H1 (cell line): ENCODE measurements around the gene ANKFN1. TPM values are rescaled to one million over a fixed set of nuclear protein-coding genes. Genes with fewer than 3 reads are reported as not detected.

Experiments
- CTCF ChIA-PET: fragments of 300-600 bp; sonication (Branson Sonifier 250); formaldehyde crosslinking; loops from one replicate; lab custom pipeline; 2021; ENCODE audit not compliant: partially characterized antibody; lab: Charles Lee
- POLR2A ChIA-PET: fragments of 300-600 bp; sonication (Branson Sonifier 250); formaldehyde crosslinking; loops from one replicate; lab custom pipeline; 2021; ENCODE audit warnings: inconsistent platforms; ENCODE audit not compliant: partially characterized antibody; lab: Charles Lee
- DNase-seq, 2 experiments: peaks; one replicate each; pipeline versions ENCODE4 v3.0.0 to v3.0.0-alpha.2; 2010 to 2022; ENCODE audit warnings: low spot score in 2 of 2, low read depth in 1 of 2, mixed read lengths in 1 of 2
- FAIRE-seq: peaks from 2 replicates; lab custom pipeline; 2011; peaks lifted over from hg19 to GRCh38; lab: Jason Lieb, UNC
- H2AFZ ChIP-seq: 2 replicates; pipeline ENCODE4 v1.8.1; 2012; ENCODE audit warnings: low read length, inconsistent platforms
- H2AK5ac ChIP-seq: 2 replicates; pipeline ENCODE4 v1.6.1; 2013; ENCODE audit warnings: low read depth, low read length
- H2BK120ac ChIP-seq: replicated peaks from 2 replicates; pipeline ENCODE3; 2013; ENCODE audit warnings: low read depth, low read length, inconsistent platforms
- H2BK12ac ChIP-seq: 2 replicates; pipeline ENCODE4 v1.6.1; 2013; ENCODE audit warnings: low read depth, low read length
- H2BK15ac ChIP-seq: 2 replicates; pipeline ENCODE4 v1.6.1; 2013; ENCODE audit warnings: low read length
- H2BK20ac ChIP-seq: 2 replicates; pipeline ENCODE4 v1.6.1; 2013; ENCODE audit warnings: low read length
- H2BK5ac ChIP-seq: 2 replicates; pipeline ENCODE4 v1.6.1; 2013; ENCODE audit warnings: low read depth, low read length
- H3K14ac ChIP-seq: 2 replicates; pipeline ENCODE4 v1.6.1; 2013; ENCODE audit warnings: inconsistent platforms; ENCODE audit not compliant: insufficient read length
- H3K18ac ChIP-seq: 2 replicates; pipeline ENCODE4 v1.6.1; 2013; ENCODE audit warnings: low read length; ENCODE audit errors: extremely low read depth
- H3K23ac ChIP-seq: 2 replicates; pipeline ENCODE4 v1.6.1; 2013; ENCODE audit warnings: inconsistent platforms; ENCODE audit not compliant: insufficient read length
- H3K23me2 ChIP-seq: 2 replicates; pipeline ENCODE4 v1.6.1; 2013; ENCODE audit warnings: low read depth, low read length
- H3K27ac ChIP-seq: 2 replicates; pipeline ENCODE4 v1.6.1; 2011; ENCODE audit warnings: low read depth, low read length, inconsistent platforms
- H3K27me3 ChIP-seq, 4 experiments: replicated peaks in 1 of 4; 1 replicate in 1 of 4; 2 replicates in 3 of 4; pipeline versions ENCODE4 v1.6.1 to v1.8.1; 2011 to 2013; ENCODE audit warnings: low read length in 3 of 4, mild to moderate bottlenecking in 3 of 4, inconsistent platforms in 2 of 4, mixed read lengths in 2 of 4, moderate library complexity in 1 of 4; ENCODE audit not compliant: control insufficient read depth in 3 of 4, insufficient read depth in 3 of 4; ENCODE audit errors: extremely low read depth in 1 of 4
- H3K36me3 ChIP-seq, 4 experiments: 2 replicates each; pipeline versions ENCODE4 v1.6.1 to v1.8.1; 2011 to 2013; ENCODE audit warnings: mild to moderate bottlenecking in 4 of 4, low read length in 3 of 4, moderate library complexity in 2 of 4, control low read depth in 1 of 4, inconsistent platforms in 1 of 4; ENCODE audit not compliant: insufficient read depth in 4 of 4, control insufficient read depth in 2 of 4
- H3K4ac ChIP-seq: replicated peaks from 2 replicates; pipeline ENCODE3; 2013; ENCODE audit warnings: low read length, low read depth, mixed read lengths, inconsistent platforms; ENCODE audit not compliant: insufficient read length
- H3K4me1 ChIP-seq, 4 experiments: replicated peaks in 1 of 4; 1 replicate in 1 of 4; 2 replicates in 3 of 4; pipeline versions ENCODE4 v1.6.1 to v1.8.1; 2011 to 2013; ENCODE audit warnings: low read length in 3 of 4, inconsistent platforms in 2 of 4, mixed read lengths in 1 of 4; ENCODE audit not compliant: insufficient read depth in 4 of 4, control insufficient read depth in 3 of 4
- H3K4me2 ChIP-seq, 2 experiments: 2 replicates each; pipeline versions ENCODE4 v1.6.1 to v1.8.1; 2011 to 2013; ENCODE audit warnings: low read depth in 2 of 2, low read length in 2 of 2, control low read depth in 1 of 2, inconsistent platforms in 1 of 2, mild to moderate bottlenecking in 1 of 2; ENCODE audit not compliant: insufficient read depth in 1 of 2
- H3K4me3 ChIP-seq, 4 experiments: fragments of 200-600, 300-600 bp in 1 of 4; sonication (generic), shearing (Covaris generic), sonication (Bioruptor Twin) in 1 of 4; 2 replicates each; pipeline versions ENCODE4 v1.5.1 to v1.8.1; 2011 to 2016; ENCODE audit warnings: low read length in 4 of 4, low read depth in 3 of 4, control low read depth in 2 of 4, inconsistent platforms in 2 of 4, mild to moderate bottlenecking in 2 of 4, mixed read lengths in 1 of 4, moderate library complexity in 1 of 4; ENCODE audit not compliant: insufficient read depth in 2 of 4; ENCODE audit errors: extremely low read depth in 1 of 4
- H3K56ac ChIP-seq: replicated peaks from 2 replicates; pipeline ENCODE3; 2013; ENCODE audit warnings: low read depth, mild to moderate bottlenecking, mixed read lengths, low read length, inconsistent platforms; ENCODE audit not compliant: insufficient read length
- H3K79me1 ChIP-seq: 2 replicates; pipeline ENCODE4 v1.6.1; 2013; ENCODE audit warnings: low read depth, low read length, control low read depth
- H3K79me2 ChIP-seq, 2 experiments: 2 replicates each; pipeline versions ENCODE4 v1.6.1 to v1.8.1; 2012 to 2013; ENCODE audit warnings: low read length in 2 of 2, mild to moderate bottlenecking in 2 of 2, inconsistent platforms in 1 of 2; ENCODE audit not compliant: insufficient read depth in 2 of 2, control insufficient read depth in 1 of 2
- H3K9ac ChIP-seq, 4 experiments: replicated peaks in 1 of 4; 1 replicate in 1 of 4; 2 replicates in 3 of 4; pipeline versions ENCODE4 v1.6.1 to v1.8.1; 2011 to 2013; ENCODE audit warnings: low read depth in 3 of 4, low read length in 3 of 4, control low read depth in 2 of 4, mild to moderate bottlenecking in 2 of 4, moderate library complexity in 2 of 4, inconsistent platforms in 1 of 4; ENCODE audit errors: extremely low read depth in 1 of 4
- H3K9me3 ChIP-seq, 2 experiments: 2 replicates each; pipeline versions ENCODE4 v1.6.1 to v1.8.1; 2012 to 2013; ENCODE audit warnings: mild to moderate bottlenecking in 2 of 2, moderate library complexity in 2 of 2, control low read depth in 1 of 2, inconsistent platforms in 1 of 2, low read depth in 1 of 2, low read length in 1 of 2, mixed read lengths in 1 of 2; ENCODE audit not compliant: insufficient read depth in 2 of 2
- H4K20me1 ChIP-seq, 2 experiments: replicated peaks in 1 of 2; 2 replicates each; pipeline versions ENCODE3 to v1.8.1; 2011 to 2013; ENCODE audit warnings: inconsistent platforms in 2 of 2, low read length in 2 of 2, mild to moderate bottlenecking in 1 of 2; ENCODE audit not compliant: insufficient read depth in 2 of 2, control insufficient read depth in 1 of 2
- H4K5ac ChIP-seq: 2 replicates; pipeline ENCODE4 v1.6.1; 2013; ENCODE audit warnings: low read length, low read depth, mixed read lengths, inconsistent platforms; ENCODE audit not compliant: insufficient read length
- H4K8ac ChIP-seq: 2 replicates; pipeline ENCODE4 v1.8.0; 2013; ENCODE audit warnings: mild to moderate bottlenecking, moderate library complexity, low read length, inconsistent platforms; ENCODE audit not compliant: insufficient read depth; ENCODE audit errors: extremely low read depth
- H4K91ac ChIP-seq: replicated peaks from 2 replicates; pipeline ENCODE3; 2013; ENCODE audit warnings: low read length, mixed read lengths, inconsistent platforms; ENCODE audit not compliant: insufficient read length
- ATF3 ChIP-seq: IDR thresholded peaks from 2 replicates; pipeline ENCODE4 v1.6.1; 2011; ENCODE audit warnings: low read depth, mild to moderate bottlenecking, low read length; ENCODE audit not compliant: insufficient read depth
- HDAC2 ChIP-seq, 2 experiments: fragments of 300-600 bp in 1 of 2; sonication (generic) in 1 of 2; IDR thresholded peaks; 2 replicates each; pipeline ENCODE4 v1.6.1; 2011 to 2012; ENCODE audit warnings: low read depth in 2 of 2, low read length in 2 of 2, mild to moderate bottlenecking in 2 of 2, moderate library complexity in 2 of 2, borderline replicate concordance in 1 of 2, inconsistent platforms in 1 of 2
- MAX ChIP-seq: IDR thresholded peaks from 2 replicates; pipeline ENCODE4 v1.6.1; 2012; ENCODE audit warnings: inconsistent platforms
- RNF2 ChIP-seq: fragments of 200-900, 300-1000 bp; sonication (generic); IDR thresholded peaks from 2 replicates; pipeline ENCODE4 v1.7.1; 2016; ENCODE audit warnings: borderline replicate concordance, low read depth, mild to moderate bottlenecking, antibody characterized with exemption, low read length; ENCODE audit not compliant: poor library complexity, severe bottlenecking; ENCODE audit errors: missing control alignments
- SRF ChIP-seq: IDR thresholded peaks from 2 replicates; pipeline ENCODE4 v1.6.1; 2011; ENCODE audit warnings: mild to moderate bottlenecking, low read depth, low read length, moderate library complexity
- SUZ12 ChIP-seq: fragments of 200-600 bp; sonication (generic); IDR thresholded peaks from 2 replicates; pipeline ENCODE4 v1.6.1; 2012; ENCODE audit warnings: mild to moderate bottlenecking, inconsistent platforms, low read length, moderate library complexity, mixed read lengths
- TAF7 ChIP-seq: optimal IDR thresholded peaks from 2 replicates; pipeline ENCODE3; 2011; ENCODE audit warnings: low read depth, mild to moderate bottlenecking, inconsistent platforms, low read length, moderate library complexity, borderline replicate concordance
- WGBS, 2 experiments: shearing (Covaris generic) in 1 of 2; methylation state at CpG; one replicate each; pipeline versions ENCODE4 v1.1.6 to v1.1.7; 2013 to 2015; ENCODE audit warnings: low lambda C conversion rate in 2 of 2, mixed read lengths in 2 of 2, inconsistent platforms in 1 of 2, low coverage in 1 of 2, missing lambda C conversion rate in 1 of 2; ENCODE audit not compliant: insufficient replicate concordance in 2 of 2, insufficient coverage in 1 of 2, insufficient read length in 1 of 2; ENCODE audit errors: extremely low coverage in 1 of 2, missing lambda C conversion rate in 1 of 2; 5-methylcytosine and 5-hydroxymethylcytosine counted together
- long read RNA-seq, 2 experiments: library from RNA in 1 of 2; library from capped mRNA in 1 of 2; stranded (forward); transcript quantifications; one replicate each; pipeline ENCODE4 v2.0.0, GENCODE V29; 2021; ENCODE audit warnings: inconsistent platforms in 1 of 2
- polyA minus RNA-seq, 3 experiments: library from RNA; depleted of rRNA, polyadenylated mRNA; stranded (reverse); fragments of >200 nt; gene quantifications; 1 replicate in 2 of 3; 2 replicates in 1 of 3; pipeline ENCODE4 v1.2.3, GENCODE V29; 2011
- polyA plus RNA-seq, 7 experiments: library from polyadenylated mRNA; depleted of rRNA in 3 of 7; stranded (reverse) in 5 of 7; unstranded in 2 of 7; fragments of >200 nt in 5 of 7; fragments of 200-250 nt in 2 of 7; gene quantifications; 1 replicate in 5 of 7; 2 replicates in 1 of 7; 4 replicates in 1 of 7; pipeline versions ENCODE4 v1.2.1 to v1.2.3, GENCODE V29; 2011 to 2013; ENCODE audit warnings: missing spikeins in 2 of 7, mixed read lengths in 2 of 7
- total RNA-seq: library from RNA; stranded (reverse); fragmentation: NEBNext Ultra II Directional; extraction: Animal tissue kit (Norgen Biotek cat#: 25700); gene quantifications from 2 replicates; pipeline ENCODE4 v1.2.1, GENCODE V29; 2021

ANKFN1 gene
- total RNA-seq, result not detected in 2 replicates
- polyA plus RNA-seq (2011; rRNA removed), result 0.02 TPM in 1 of 2 replicates, not detected in the other
- polyA plus RNA-seq (2011; cell fraction: cytosol; rRNA removed), result not detected
- polyA plus RNA-seq (2011; cell fraction: nucleus; rRNA removed), result 0.20 TPM
- not detected in 4 replicates for polyA plus RNA-seq (2012, experiment 1 of 2)
- polyA plus RNA-seq (2012, experiment 2 of 2), result not detected
- 0.02 TPM for polyA plus RNA-seq (2013, experiment 1 of 2)
- not detected for polyA plus RNA-seq (2013, experiment 2 of 2)
- polyA minus RNA-seq (2011; rRNA and poly(A)+ RNA removed), result not detected in 2 replicates
- polyA minus RNA-seq (2011; cell fraction: cytosol; rRNA and poly(A)+ RNA removed), result not detected
- 0.20 TPM for polyA minus RNA-seq (2011; cell fraction: nucleus; rRNA and poly(A)+ RNA removed)
- long read RNA-seq, experiment 1, result 0 reads
- long read RNA-seq, experiment 2, result 0 reads

- Histone ChIP-seq H3K79me2 (no peaks in the 10 kb centered on the region), H3K9me3 (no peaks in the 10 kb centered on the region), H3K27me3 (no peaks in the 10 kb centered on the region), H3K4me3 (no peak within 1 kb of the TSS), H4K8ac (no peak within 1 kb of the TSS), H2BK5ac (no peak within 1 kb of the TSS), H3K9ac (no peak within 1 kb of the TSS), H4K20me1 (no peaks in the 10 kb centered on the region), H2AK5ac (no peak within 1 kb of the TSS), H2BK15ac (no peak within 1 kb of the TSS), H2AFZ (0 out of 2 replicates have a peak within 1 kb of the TSS, but pooled peaks have one; percentile 6), H3K4ac (no peak within 1 kb of the TSS), H3K56ac (no peak within 1 kb of the TSS), H3K27ac (no peak within 1 kb of the TSS), H3K23ac (no peak within 1 kb of the TSS), H4K5ac (no peak within 1 kb of the TSS), H2BK12ac (no peak within 1 kb of the TSS), H3K79me1 (no peaks in the 10 kb centered on the region), H3K4me1 (peaks cover 0 to 4% (median 1%) of the 10 kb centered on the region in 4 experiments; a peak in 4 of 7 replicates), H3K36me3 (no peaks in the 10 kb centered on the region), H2BK120ac (no peak within 1 kb of the TSS), H4K91ac (no peak within 1 kb of the TSS), H3K4me2 (no peak within 1 kb of the TSS), H2BK20ac (no peak within 1 kb of the TSS), H3K14ac (no peak within 1 kb of the TSS), H3K18ac (no peak within 1 kb of the TSS), H3K23me2 (no peaks in the 10 kb centered on the region)
- no peak for FAIRE-seq
- no peak for DNase-seq
- WGBS, 2 experiments, result 88% methylated on average over 11 of the region's 11 CpGs; no CpG with 5 or more reads in 1 of the 2 experiments
- CTCF ChIA-PET, result interaction anchor here (1.1 kb wide), 1 partner anchor 26 kb away, joined by 4 read pairs; no protein-coding TSS in a partner anchor
- TF ChIP-seq TAF7, result no peak
- no peak for TF ChIP-seq ATF3
- no peak for TF ChIP-seq SUZ12
- no peak for TF ChIP-seq RNF2
- no peak for TF ChIP-seq HDAC2 (IDR thresholded peaks at IDR 0.05; ENCODE audit: borderline replicate concordance in 1 of 2, low read depth in 2 of 2, low read length in 2 of 2)
- TF ChIP-seq SRF, result no peak
- no peak for TF ChIP-seq MAX
- POLR2A ChIA-PET, result no interaction called here
Measured at GRCh38 chr17:56152874-56153602, at the start of gene ANKFN1. TSS of gene ANKFN1 (plus strand) at chr17:56153475. CDS start at chr17:56212668, 59,193 bp downstream.
